ENCODE data around the gene PHACTR1. TPM values are rescaled to one million over a fixed set of nuclear protein-coding genes. Genes with fewer than 3 reads are reported as not detected.

Gene PHACTR1
- total and polyA plus RNA-seq, 9 of the 15 experiments (the other 6 are each of a cell fraction or from before 2014, with no cell fraction given), result 11.5 to 32.6 (median 22.0) TPM

DNA sequence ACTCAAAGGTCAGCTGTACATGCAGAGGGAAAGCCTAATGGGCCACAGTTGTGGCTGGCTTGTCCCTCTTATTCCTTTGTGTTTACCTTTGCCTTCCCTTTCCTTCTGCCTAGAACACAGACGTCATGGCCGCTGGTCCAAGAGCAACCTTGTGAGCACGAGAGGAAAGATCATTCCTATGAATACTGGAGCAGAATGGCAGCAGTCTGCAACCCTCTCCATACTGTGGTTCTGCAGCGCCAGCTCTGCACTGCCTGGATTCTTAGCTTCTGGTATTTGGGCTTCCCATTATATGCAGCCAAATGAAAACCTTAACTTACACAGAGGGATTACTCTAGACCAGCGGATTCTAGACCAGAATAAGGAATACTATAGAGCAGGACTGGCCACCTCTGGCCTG, 599.3 kb downstream of the PHACTR1 start:
- Histone ChIP-seq H3K9ac (ENCODE audit: insufficient read depth in 1 of 2, low read depth in 2 of 2, low read length in 2 of 2) (no peak overlapping the region), H3K79me2 (ENCODE audit: control insufficient read depth, insufficient read depth, low read length) (no peaks in the 10 kb centered on the region), H3K9me1 (ENCODE audit: control insufficient read depth, insufficient read depth, low read length) (no peaks in the 10 kb centered on the region), H3K36me3 (ENCODE audit: control insufficient read depth, insufficient read depth, low read length) (peaks cover 82% of the 10 kb centered on the region), H3K4me1 (replicated peaks in 1 of 2; ENCODE audit: control insufficient read depth in 2 of 2, insufficient read depth in 2 of 2, low read length in 2 of 2) (peaks cover 6 to 11% of the 10 kb centered on the region in 2 experiments; a peak in 4 of 5 replicates), H3K4me2 (ENCODE audit: insufficient read depth, low read length) (no peak overlapping the region), H4K20me1 (replicated peaks; ENCODE audit: control insufficient read depth, insufficient read depth, low read length) (no peaks in the 10 kb centered on the region), H3K27me3 (ENCODE audit: control insufficient read depth in 2 of 2, insufficient read depth in 2 of 2, low read length in 2 of 2) (no peaks in the 10 kb centered on the region), H3K27ac (ENCODE audit: extremely low read depth, low read depth, low read length) (no peak overlapping the region), H2AFZ (ENCODE audit: low read depth, low read length) (no peak overlapping the region), H3K9me3 (replicated peaks; ENCODE audit: control insufficient read depth, insufficient read depth, low read depth, low read length) (no peaks in the 10 kb centered on the region), H3K4me3 (no peak overlapping the region)
- ATAC-seq (no peak), DNase-seq (ENCODE audit: extremely low read depth in 1 of 4, low spot score in 3 of 4) (no peak), FAIRE-seq (no peak)
- BruUV-seq (replicated peaks), result no TSS peak
- in situ Hi-C loops (cut with MboI) (no loop called here), intact Hi-C loops (cut with micrococcal nuclease) (no loop called here)
- TF ChIP-seq PHB (CRISPR knock-in tag; IDR thresholded peaks at IDR 0.05), result no peak
- POLR2A ChIA-PET, result interaction anchor here (1.2 kb wide), 1 partner anchor 11 kb away, joined by 3 read pairs; no protein-coding TSS in a partner anchor
- CTCF ChIA-PET (ENCODE audit: low intra/inter-chr PET ratio), result no interaction called here
- WGBS (ENCODE audit: insufficient coverage, low coverage, missing lambda C conversion rate), result 89% methylated on average over 5 of the region's 5 CpGs

DNA sequence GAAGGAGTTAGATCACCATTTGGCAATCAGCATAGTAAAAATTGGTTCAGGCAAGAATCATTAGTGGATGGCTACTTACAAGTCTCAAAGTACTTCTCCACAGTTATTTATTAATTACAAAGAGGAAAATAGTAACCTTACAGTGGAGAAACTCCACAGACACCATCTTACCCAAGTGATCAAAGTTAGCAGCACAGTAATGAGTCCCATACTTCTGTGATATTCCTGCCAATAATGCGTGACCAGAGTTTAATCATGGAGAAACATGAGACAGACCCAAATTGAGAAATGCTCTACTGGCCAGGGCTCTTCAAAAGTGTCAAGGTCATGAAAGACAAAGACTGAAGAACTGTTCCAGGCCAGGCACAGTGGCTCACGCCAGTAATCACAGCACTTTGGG, 602.3 kb downstream of the PHACTR1 start:
- ATAC-seq, result no peak
- FAIRE-seq, result no peak
- ChIA-PET POLR2A (interaction anchor here (1.7 kb wide), 1 partner anchor 10 kb away, joined by 4 read pairs; no protein-coding TSS in a partner anchor), CTCF (ENCODE audit: low intra/inter-chr PET ratio) (no interaction called here)
- H3K4me1 ChIP-seq (replicated peaks in 1 of 2; ENCODE audit: control insufficient read depth in 2 of 2, insufficient read depth in 2 of 2, low read length in 2 of 2), result peaks cover 6 to 11% of the 10 kb centered on the region in 2 experiments; a peak in 4 of 5 replicates
- no peak overlapping the region for H2AFZ ChIP-seq (ENCODE audit: low read depth, low read length)
- H3K79me2 ChIP-seq (ENCODE audit: control insufficient read depth, insufficient read depth, low read length), result no peaks in the 10 kb centered on the region
- WGBS (ENCODE audit: insufficient coverage, low coverage, missing lambda C conversion rate), result 85% methylated on average over 2 of the region's 2 CpGs
- peaks cover 84% of the 10 kb centered on the region for H3K36me3 ChIP-seq (ENCODE audit: control insufficient read depth, insufficient read depth, low read length)
- intact Hi-C loops (cut with micrococcal nuclease), result no loop called here
- no peaks in the 10 kb centered on the region for H3K9me3 ChIP-seq (replicated peaks; ENCODE audit: control insufficient read depth, insufficient read depth, low read depth, low read length)
- no peaks in the 10 kb centered on the region for H3K27me3 ChIP-seq (ENCODE audit: control insufficient read depth in 2 of 2, insufficient read depth in 2 of 2, low read length in 2 of 2)
- no peaks in the 10 kb centered on the region for H4K20me1 ChIP-seq (replicated peaks; ENCODE audit: control insufficient read depth, insufficient read depth, low read length)
- H3K4me3 ChIP-seq, result no peak overlapping the region
- H3K27ac ChIP-seq (ENCODE audit: extremely low read depth, low read depth, low read length), result no peak overlapping the region
- no peaks in the 10 kb centered on the region for H3K9me1 ChIP-seq (ENCODE audit: control insufficient read depth, insufficient read depth, low read length)
- no TSS peak for BruUV-seq (replicated peaks)
- H3K4me2 ChIP-seq (ENCODE audit: insufficient read depth, low read length), result no peak overlapping the region
- no peak for DNase-seq (ENCODE audit: extremely low read depth in 1 of 4, low spot score in 3 of 4)
- TF ChIP-seq ZNF174 (CRISPR knock-in tag; IDR thresholded peaks at IDR 0.05) (no peak), ZZZ3 (IDR thresholded peaks at IDR 0.05) (no peak), ZNF140 (CRISPR knock-in tag; IDR thresholded peaks at IDR 0.05) (no peak), ZNF644 (tag; IDR thresholded peaks at IDR 0.05; ENCODE audit: low read depth) (no peak), NFYB (IDR thresholded peaks at IDR 0.05; ENCODE audit: extremely low read depth, insufficient read length) (no peak), CHD4 (IDR thresholded peaks at IDR 0.05; ENCODE audit: insufficient read depth, insufficient replicate concordance, low read depth, low read length, poor library complexity, severe bottlenecking) (no peak)
- TF ChIP-seq, protein P1, sequence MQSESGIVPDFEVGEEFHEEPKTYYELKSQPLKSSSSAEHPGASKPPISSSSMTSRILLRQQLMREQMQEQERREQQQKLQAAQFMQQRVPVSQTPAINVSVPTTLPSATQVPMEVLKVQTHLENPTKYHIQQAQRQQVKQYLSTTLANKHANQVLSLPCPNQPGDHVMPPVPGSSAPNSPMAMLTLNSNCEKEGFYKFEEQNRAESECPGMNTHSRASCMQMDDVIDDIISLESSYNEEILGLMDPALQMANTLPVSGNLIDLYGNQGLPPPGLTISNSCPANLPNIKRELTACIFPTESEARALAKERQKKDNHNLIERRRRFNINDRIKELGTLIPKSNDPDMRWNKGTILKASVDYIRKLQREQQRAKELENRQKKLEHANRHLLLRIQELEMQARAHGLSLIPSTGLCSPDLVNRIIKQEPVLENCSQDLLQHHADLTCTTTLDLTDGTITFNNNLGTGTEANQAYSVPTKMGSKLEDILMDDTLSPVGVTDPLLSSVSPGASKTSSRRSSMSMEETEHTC (IDR thresholded peaks at IDR 0.05), result no peak
- in situ Hi-C loops (cut with MboI), result no loop called here
- no peak overlapping the region; a peak in 1 of 4 replicates for H3K9ac ChIP-seq (ENCODE audit: insufficient read depth in 1 of 2, low read depth in 2 of 2, low read length in 2 of 2)
